ENCODE results near the gene MIR17HG.

Gene MIR17HG

GRCh38 chr13:91347202-91347995 lies at the start of gene MIR17HG:
Gene MIR17HG (plus strand): TSS chr13:91347687.
- TF ChIP-seq EZH2phosphoT487 (IDR thresholded peaks at IDR 0.05; ENCODE audit: borderline replicate concordance, low read length) (no peak), CTCF (IDR thresholded peaks at IDR 0.05; ENCODE audit: low read depth, low read length, poor library complexity, severe bottlenecking) (no peak)
- peaks cover 39% of the 10 kb centered on the region for H3K4me1 ChIP-seq (ENCODE audit: control insufficient read depth, low read length)
- H3K36me3 ChIP-seq (ENCODE audit: control insufficient read depth, low read length): peaks cover 43% of the 10 kb centered on the region
- H3K4me3 ChIP-seq (ENCODE audit: low read length): peak within 1 kb of the TSS; percentile 96
- H3K9me2 ChIP-seq (replicated peaks; ENCODE audit: control insufficient read depth, low read length): no peaks in the 10 kb centered on the region
- peaks cover 36% of the 10 kb centered on the region for H3K27me3 ChIP-seq (ENCODE audit: control insufficient read depth, low read length)
- peaks cover 46% of the 10 kb centered on the region for H3F3A ChIP-seq (ENCODE audit: control insufficient read depth, insufficient read depth)
- no peaks in the 10 kb centered on the region for H3K9me3 ChIP-seq (ENCODE audit: control insufficient read depth, insufficient read depth, low read length)
- H4K20me1 ChIP-seq (ENCODE audit: control insufficient read depth, insufficient read depth, low read depth, low read length): peaks cover 34% of the 10 kb centered on the region
- H3K4me2 ChIP-seq (ENCODE audit: low read length): peak within 1 kb of the TSS; percentile 99
- H3K79me2 ChIP-seq (ENCODE audit: control insufficient read depth, low read length): peaks cover 46% of the 10 kb centered on the region
- H3K27ac ChIP-seq (ENCODE audit: low read depth, low read length): peak within 1 kb of the TSS; percentile 74

GRCh38 chr13:91298060-91298459 lies 49.4 kb upstream of the MIR17HG start:
- no peaks in the 10 kb centered on the region for H3K9me2 ChIP-seq (replicated peaks; ENCODE audit: control insufficient read depth, low read length)
- no peak overlapping the region for H3K27ac ChIP-seq (ENCODE audit: low read depth, low read length)
- no peaks in the 10 kb centered on the region for H3K27me3 ChIP-seq (ENCODE audit: control insufficient read depth, low read length)
- no peak overlapping the region for H3K4me2 ChIP-seq (ENCODE audit: low read length)
- H3K9me3 ChIP-seq (ENCODE audit: control insufficient read depth, insufficient read depth, low read length): no peaks in the 10 kb centered on the region
- no peaks in the 10 kb centered on the region for H3K36me3 ChIP-seq (ENCODE audit: control insufficient read depth, low read length)
- no peaks in the 10 kb centered on the region for H3K4me1 ChIP-seq (ENCODE audit: control insufficient read depth, low read length)
- no peak overlapping the region for H3K4me3 ChIP-seq (ENCODE audit: low read length)
- H4K20me1 ChIP-seq (ENCODE audit: control insufficient read depth, insufficient read depth, low read depth, low read length): no peaks in the 10 kb centered on the region
- no peaks in the 10 kb centered on the region for H3F3A ChIP-seq (ENCODE audit: control insufficient read depth, insufficient read depth)
- TF ChIP-seq CTCF (IDR thresholded peaks at IDR 0.05; ENCODE audit: low read depth, low read length, poor library complexity, severe bottlenecking): no peak
- no peak for TF ChIP-seq EZH2phosphoT487 (IDR thresholded peaks at IDR 0.05; ENCODE audit: borderline replicate concordance, low read length)
- H3K79me2 ChIP-seq (ENCODE audit: control insufficient read depth, low read length): no peaks in the 10 kb centered on the region

- Histone ChIP-seq H3K36me3 (ENCODE audit: control insufficient read depth, low read length) (no peaks in the 10 kb centered on the region), H3K4me1 (ENCODE audit: control insufficient read depth, low read length) (no peaks in the 10 kb centered on the region), H3K79me2 (ENCODE audit: control insufficient read depth, low read length) (no peaks in the 10 kb centered on the region), H3K9me3 (ENCODE audit: control insufficient read depth, insufficient read depth, low read length) (no peaks in the 10 kb centered on the region), H3F3A (ENCODE audit: control insufficient read depth, insufficient read depth) (no peaks in the 10 kb centered on the region), H3K27me3 (ENCODE audit: control insufficient read depth, low read length) (no peaks in the 10 kb centered on the region), H3K9me2 (replicated peaks; ENCODE audit: control insufficient read depth, low read length) (no peaks in the 10 kb centered on the region), H3K4me2 (ENCODE audit: low read length) (no peak overlapping the region), H3K4me3 (ENCODE audit: low read length) (no peak overlapping the region), H3K27ac (ENCODE audit: low read depth, low read length) (no peak overlapping the region), H4K20me1 (ENCODE audit: control insufficient read depth, insufficient read depth, low read depth, low read length) (no peaks in the 10 kb centered on the region)
- no peak for TF ChIP-seq CTCF (IDR thresholded peaks at IDR 0.05; ENCODE audit: low read depth, low read length, poor library complexity, severe bottlenecking)
- TF ChIP-seq EZH2phosphoT487 (IDR thresholded peaks at IDR 0.05; ENCODE audit: borderline replicate concordance, low read length): no peak
These were observed 45.4 kb upstream of the MIR17HG start for GRCh38 chr13:91302111-91302510.

Measured in DOHH2 (cell line).